ENCODE results near the gene MAPKAPK2.

MAPKAPK2 gene

DNA sequence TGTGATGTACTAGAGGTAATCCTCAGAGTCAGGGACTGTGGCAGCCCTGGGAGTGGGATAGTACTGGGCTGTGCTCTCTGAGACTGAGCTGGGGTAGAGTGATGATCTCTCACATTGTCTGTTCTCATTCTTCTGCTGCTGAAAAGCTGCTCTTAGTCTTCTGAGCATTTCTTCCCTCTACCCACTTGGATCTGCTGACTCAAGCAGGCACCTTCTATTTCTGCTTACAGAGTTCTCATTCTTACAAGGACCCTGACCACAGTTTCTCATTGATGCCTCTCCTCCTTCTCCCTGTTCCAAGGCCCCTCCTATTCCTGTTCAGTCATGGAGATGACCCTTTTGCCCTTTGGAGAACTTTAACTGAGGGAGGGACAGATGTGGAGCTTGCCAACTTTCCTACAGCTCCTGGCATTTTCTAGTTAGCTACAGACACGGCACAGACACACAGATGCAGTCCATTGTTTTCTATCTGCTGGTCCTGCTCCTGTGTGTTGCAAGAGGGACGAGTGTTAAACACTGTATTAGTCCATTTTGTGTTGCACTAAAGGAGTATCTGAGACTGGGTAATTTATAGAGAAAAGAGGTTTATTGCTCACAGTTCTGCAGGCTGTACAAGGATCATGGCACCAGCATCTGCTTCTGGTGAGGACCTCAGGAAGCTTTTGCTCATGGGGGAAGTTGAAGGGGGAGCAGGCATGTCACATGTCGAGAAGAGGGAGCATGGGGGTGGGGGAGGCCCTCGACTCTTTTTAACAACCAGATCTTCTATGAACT, 12.3 kb downstream of the MAPKAPK2 start:
- FAIRE-seq (no peak), DNase-seq (ENCODE audit: insufficient read length, low spot score) (no peak)
- TF ChIP-seq POLR2A (IDR thresholded peaks at IDR 0.05; ENCODE audit: low read depth, low read length), result no peak

DNA sequence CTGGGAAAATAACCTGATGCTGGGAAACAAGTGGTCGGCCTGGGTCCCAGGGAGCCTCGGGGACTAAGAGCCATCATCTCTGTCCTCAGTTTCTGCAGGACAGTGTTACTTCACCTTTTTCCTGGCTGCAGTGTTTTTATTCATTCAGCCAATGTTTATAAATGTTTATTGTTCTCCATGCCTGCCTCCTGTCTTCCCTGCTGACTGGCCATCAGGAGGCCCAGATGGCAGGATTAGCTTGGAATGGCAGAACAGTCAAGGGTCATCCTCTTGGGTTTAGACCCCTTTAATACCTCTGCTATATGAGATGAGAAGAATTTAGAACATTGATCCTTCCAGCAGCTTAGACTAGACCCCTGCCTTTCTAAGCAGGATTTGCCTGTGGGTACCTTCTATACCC, 13.3 kb downstream of the MAPKAPK2 start:
- FAIRE-seq (no peak), DNase-seq (ENCODE audit: insufficient read length, low spot score) (no peak)
- no peak for TF ChIP-seq POLR2A (IDR thresholded peaks at IDR 0.05; ENCODE audit: low read depth, low read length)

DNA sequence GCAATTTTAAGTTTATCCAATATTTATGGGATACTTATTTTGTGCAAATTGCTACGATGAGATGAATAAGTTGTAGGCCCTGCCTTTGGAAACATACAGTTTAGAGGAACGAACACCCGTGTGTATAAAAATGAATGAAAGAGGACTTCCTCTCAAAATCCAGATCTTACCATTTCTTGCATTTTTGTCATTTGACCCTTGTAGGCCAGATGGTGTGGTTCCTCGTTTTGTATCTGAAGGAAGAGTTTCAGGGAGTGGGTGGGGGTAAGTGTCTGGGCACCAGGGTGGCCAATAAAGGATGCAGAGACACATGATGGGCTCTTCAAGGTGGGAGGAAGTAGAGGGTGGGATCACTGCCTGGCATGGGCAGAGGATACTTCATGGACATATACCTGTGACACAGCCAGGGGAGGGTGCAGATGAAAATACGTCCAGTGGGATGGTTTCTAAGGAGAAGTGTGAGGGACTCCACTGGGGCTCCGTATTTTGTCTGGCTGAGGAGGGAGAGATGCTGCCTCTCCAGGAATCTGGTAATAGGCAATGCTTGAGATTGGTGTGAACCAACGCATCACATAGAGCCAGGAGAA, 14.4 kb downstream of the MAPKAPK2 start:
- DNase-seq (ENCODE audit: insufficient read length, low spot score) (no peak), FAIRE-seq (no peak)
- TF ChIP-seq POLR2A (IDR thresholded peaks at IDR 0.05; ENCODE audit: low read depth, low read length), result no peak

DNA sequence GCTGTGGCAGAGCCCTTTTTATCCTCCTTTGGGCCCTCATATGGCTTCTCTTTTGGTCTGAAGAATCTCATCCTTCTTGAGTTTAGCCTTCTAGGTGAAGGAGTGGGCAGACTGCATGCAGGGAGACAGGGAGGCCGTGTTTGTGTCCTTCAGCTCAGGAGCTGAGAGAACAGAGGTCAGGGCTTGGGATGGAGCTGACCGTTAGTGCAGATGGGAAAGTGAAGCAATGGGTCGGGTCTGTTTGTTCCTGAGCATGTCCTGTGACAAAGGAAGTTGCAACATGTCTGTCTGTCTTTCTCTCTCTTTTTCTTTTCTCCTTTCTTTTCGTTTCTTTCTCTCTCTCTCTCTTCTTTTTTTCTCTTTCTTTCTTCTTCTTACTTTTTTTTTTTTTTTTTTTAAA, 14.9 kb downstream of the MAPKAPK2 start:
- FAIRE-seq (no peak), DNase-seq (ENCODE audit: insufficient read length, low spot score) (no peak)
- no peak for TF ChIP-seq POLR2A (IDR thresholded peaks at IDR 0.05; ENCODE audit: low read depth, low read length)

GRCh38 chr1:206700445-206701036, 15.8 kb downstream of the MAPKAPK2 start:
- no peak for DNase-seq (ENCODE audit: insufficient read length, low spot score)
- TF ChIP-seq POLR2A (IDR thresholded peaks at IDR 0.05; ENCODE audit: low read depth, low read length), result no peak

GRCh38 chr1:206702260-206702659, 17.6 kb downstream of the MAPKAPK2 start:
- no peak for TF ChIP-seq POLR2A (IDR thresholded peaks at IDR 0.05; ENCODE audit: low read depth, low read length)
- no peak for DNase-seq (ENCODE audit: insufficient read length, low spot score)
- no peak for FAIRE-seq

More at GRCh38 chr1:206700445-206701036, 15.8 kb downstream of the MAPKAPK2 start:
- FAIRE-seq, result no peak

DNA sequence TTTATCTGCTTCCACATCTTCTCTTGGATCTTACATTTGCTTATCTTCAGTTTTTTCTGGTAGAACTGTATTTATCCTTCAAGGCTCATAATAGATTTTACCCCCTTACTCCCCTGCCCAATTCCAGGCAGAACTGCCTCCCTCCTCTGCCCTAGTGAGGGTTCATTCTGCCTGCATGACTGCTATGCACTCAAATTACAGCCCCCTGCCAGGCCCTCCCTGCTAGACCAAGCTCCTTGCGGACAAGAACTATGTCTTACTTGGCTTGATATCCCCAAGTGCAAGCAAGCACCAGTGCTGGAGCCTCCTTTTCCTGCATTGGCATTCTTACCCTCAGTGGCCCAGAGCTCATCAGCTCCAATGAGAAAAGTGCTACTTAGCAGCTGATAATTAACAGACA, 18.1 kb downstream of the MAPKAPK2 start:
- DNase-seq (ENCODE audit: insufficient read length, low spot score), result no peak
- no peak for TF ChIP-seq POLR2A (IDR thresholded peaks at IDR 0.05; ENCODE audit: low read depth, low read length)
- FAIRE-seq, result no peak

GRCh38 chr1:206703661-206704060, 19.0 kb downstream of the MAPKAPK2 start:
- TF ChIP-seq POLR2A (IDR thresholded peaks at IDR 0.05; ENCODE audit: low read depth, low read length), result no peak
- DNase-seq (ENCODE audit: insufficient read length, low spot score) (no peak), FAIRE-seq (no peak)

DNA sequence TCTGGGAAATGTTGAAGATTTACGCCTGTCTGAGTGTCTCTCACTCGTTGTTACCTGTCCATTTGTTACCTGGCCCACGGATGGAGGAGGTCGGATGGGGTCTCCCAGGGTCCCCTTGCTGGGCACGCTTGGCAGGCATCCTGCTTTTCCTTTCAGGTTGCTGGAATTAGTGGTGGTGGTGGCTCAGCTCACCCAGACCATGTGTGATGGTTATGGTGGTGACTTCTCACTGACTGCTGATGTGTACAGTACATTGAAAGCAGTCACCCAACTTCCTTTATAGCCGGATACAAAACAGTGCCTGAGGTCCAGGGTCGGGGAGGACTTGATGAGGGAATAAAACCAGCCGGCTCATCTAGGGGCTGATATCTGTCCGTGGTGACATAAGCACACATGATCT, 19.5 kb downstream of the MAPKAPK2 start:
- TF ChIP-seq POLR2A (IDR thresholded peaks at IDR 0.05; ENCODE audit: low read depth, low read length), result no peak
- FAIRE-seq (no peak), DNase-seq (ENCODE audit: insufficient read length, low spot score) (no peak)

GRCh38 chr1:206705191-206705590, 20.5 kb downstream of the MAPKAPK2 start:
- no peak for TF ChIP-seq POLR2A (IDR thresholded peaks at IDR 0.05; ENCODE audit: low read depth, low read length)
- no peak for FAIRE-seq
- no peak for DNase-seq (ENCODE audit: insufficient read length, low spot score)

DNA sequence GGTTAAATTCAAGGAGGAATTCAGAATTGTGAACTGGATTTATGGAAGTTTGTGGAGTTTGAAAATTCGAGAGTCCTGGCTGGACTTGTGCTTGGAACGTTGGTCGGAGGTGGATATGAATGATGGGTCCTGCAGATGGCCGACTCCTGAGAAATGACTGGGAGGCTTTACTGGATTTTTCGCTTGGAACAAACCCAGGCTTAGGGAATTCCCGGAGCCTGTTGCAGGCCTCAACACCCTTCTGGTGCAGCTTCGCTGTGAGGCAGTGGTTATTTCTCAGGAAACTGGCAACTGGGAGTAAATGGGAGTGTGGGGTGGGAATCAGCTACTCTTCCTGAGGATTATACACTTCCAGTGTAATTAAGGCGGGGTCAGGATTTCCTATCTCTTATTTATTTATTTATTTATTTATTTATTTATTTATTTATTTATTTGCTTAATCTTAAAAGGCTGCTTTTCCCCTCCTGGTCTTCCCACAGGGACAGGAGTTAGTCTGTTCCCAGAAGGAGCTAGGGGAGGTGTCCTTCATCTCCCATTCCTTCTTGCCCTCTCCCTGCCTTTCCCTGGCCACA, 21.1 kb downstream of the MAPKAPK2 start:
- FAIRE-seq (no peak), DNase-seq (ENCODE audit: insufficient read length, low spot score) (no peak)
- TF ChIP-seq POLR2A (IDR thresholded peaks at IDR 0.05; ENCODE audit: low read depth, low read length), result no peak

GRCh38 chr1:206706298-206706791, 21.6 kb downstream of the MAPKAPK2 start:
- no peak for FAIRE-seq
- no peak for DNase-seq (ENCODE audit: insufficient read length, low spot score)

DNA sequence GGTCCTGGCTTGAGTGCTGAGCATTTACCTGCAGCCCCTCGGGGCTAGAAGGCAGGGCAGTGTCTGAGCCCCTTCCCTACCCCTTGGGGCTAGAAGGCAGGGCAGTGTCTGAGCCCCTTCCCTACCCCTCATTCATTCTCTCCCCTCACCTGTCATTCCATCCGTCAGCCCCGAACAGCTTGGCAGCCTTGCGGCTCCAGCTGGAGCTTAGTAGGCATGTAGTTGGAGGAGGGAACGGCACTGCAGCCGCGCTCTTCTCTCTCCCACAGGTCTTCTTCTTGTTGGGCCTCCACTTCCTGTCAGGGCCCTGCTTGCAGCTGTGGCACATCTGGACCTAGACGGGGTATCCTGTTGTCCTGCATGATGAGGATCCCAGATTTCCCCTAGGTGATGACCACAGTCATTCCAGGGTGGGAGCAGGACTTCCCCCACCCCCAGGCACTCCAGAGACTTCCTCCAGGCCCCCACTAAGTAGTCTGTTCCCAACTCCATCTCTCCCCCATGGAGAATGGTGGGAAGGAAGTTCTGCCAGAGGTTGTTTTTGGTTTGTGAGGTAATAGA, 22.2 kb downstream of the MAPKAPK2 start:
- TF ChIP-seq POLR2A (IDR thresholded peaks at IDR 0.05; ENCODE audit: low read depth, low read length), result no peak
- FAIRE-seq (no peak), DNase-seq (ENCODE audit: insufficient read length, low spot score) (no peak)

More at GRCh38 chr1:206706298-206706791, 21.6 kb downstream of the MAPKAPK2 start:
- TF ChIP-seq POLR2A (IDR thresholded peaks at IDR 0.05; ENCODE audit: low read depth, low read length), result no peak

DNA sequence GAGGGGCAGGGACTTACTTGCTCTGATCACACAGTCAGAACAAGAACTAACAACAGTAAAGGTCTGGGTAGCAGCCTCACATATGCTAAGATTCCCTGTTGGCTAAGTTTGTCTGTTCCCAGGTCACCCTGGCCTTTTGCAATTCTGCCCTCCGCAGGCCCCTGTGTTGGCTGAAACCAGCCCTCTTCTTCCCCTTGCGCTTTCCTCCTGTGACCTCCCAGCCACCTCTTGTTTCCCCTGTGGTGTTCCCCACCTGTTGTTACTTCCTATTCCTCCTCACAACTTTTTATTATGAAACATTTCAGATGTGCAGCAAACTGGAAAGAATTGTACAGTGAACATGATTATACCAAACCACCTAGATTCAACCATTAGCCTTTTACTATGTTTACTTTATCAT, 23.4 kb downstream of the MAPKAPK2 start:
- TF ChIP-seq POLR2A (IDR thresholded peaks at IDR 0.05; ENCODE audit: low read depth, low read length), result no peak
- DNase-seq (ENCODE audit: insufficient read length, low spot score) (no peak), FAIRE-seq (no peak)
